GM23338 (cell line): ENCODE measurements around the gene AK9. TPM values are rescaled to one million over a fixed set of nuclear protein-coding genes. Genes with fewer than 3 reads are reported as not detected.

ENCODE experiments used
- ATAC-seq: fragments of 200-7000 bp; cut with Tn5 transposase; 3 replicates; pipeline ENCODE4 v1.9.1; 2020
- DNase-seq: peaks from one replicate; pipeline ENCODE4 v3.0.0-alpha.2; 2015; ENCODE audit warnings: low spot score
- H2AFZ ChIP-seq: fragments of 200-600 bp; sonication (generic); 2 replicates; pipeline ENCODE4 v1.8.0; 2016; ENCODE audit warnings: antibody characterized with exemption, mild to moderate bottlenecking, moderate library complexity
- H3F3A ChIP-seq: fragments of 200-600 bp; sonication (generic); replicated peaks from 2 replicates; pipeline ENCODE4 v1.8.0; 2017; ENCODE audit warnings: antibody characterized with exemption, mixed run types, low read depth
- H3K27ac ChIP-seq: fragments of 200-600 bp; sonication (generic); 2 replicates; pipeline ENCODE4 v1.6.1; 2016; ENCODE audit warnings: low read depth
- H3K27me3 ChIP-seq: fragments of 200-600 bp; sonication (generic); 2 replicates; pipeline ENCODE4 v1.8.0; 2016; ENCODE audit warnings: mild to moderate bottlenecking, mixed run types, moderate library complexity; ENCODE audit not compliant: insufficient read depth
- H3K36me3 ChIP-seq: fragments of 200-600 bp; sonication (generic); 2 replicates; pipeline ENCODE4 v1.8.0; 2016; ENCODE audit warnings: mild to moderate bottlenecking; ENCODE audit not compliant: insufficient read depth
- H3K4me1 ChIP-seq: fragments of 200-600 bp; sonication (generic); 2 replicates; pipeline ENCODE4 v1.8.0; 2016; ENCODE audit warnings: mild to moderate bottlenecking, moderate library complexity; ENCODE audit not compliant: insufficient read depth
- H3K4me2 ChIP-seq: fragments of 200-600 bp; sonication (generic); 2 replicates; pipeline ENCODE4 v1.7.1; 2017; ENCODE audit warnings: mixed run types
- H3K4me3 ChIP-seq: fragments of 200-600 bp; sonication (generic); 2 replicates; pipeline ENCODE4 v1.6.1; 2016; ENCODE audit warnings: mixed run types
- H3K79me2 ChIP-seq: fragments of 200-600 bp; sonication (generic); replicated peaks from 2 replicates; pipeline ENCODE4 v1.8.0; 2017; ENCODE audit warnings: mild to moderate bottlenecking; ENCODE audit not compliant: insufficient read depth
- H3K9me2 ChIP-seq: fragments of 200-600 bp; sonication (generic); 2 replicates; pipeline ENCODE4 v1.8.0; 2017; ENCODE audit not compliant: insufficient read depth
- H4K20me1 ChIP-seq: fragments of 200-600 bp; sonication (generic); replicated peaks from 2 replicates; pipeline ENCODE4 v1.8.0; 2017; ENCODE audit warnings: mild to moderate bottlenecking; ENCODE audit not compliant: insufficient read depth
- H3K27ac Mint-ChIP-seq: 2 replicates; pipeline ENCODE4 v1.8.0; 2020; ENCODE audit warnings: inconsistent platforms, mild to moderate bottlenecking, moderate library complexity, mixed read lengths
- H3K27me3 Mint-ChIP-seq: 3 replicates; pipeline ENCODE4 v1.8.0; 2022; ENCODE audit warnings: low read depth, mild to moderate bottlenecking, moderate library complexity, mixed read lengths, inconsistent platforms; ENCODE audit not compliant: insufficient read depth, poor library complexity
- H3K36me3 Mint-ChIP-seq: 3 replicates; pipeline ENCODE4 v1.8.0; 2021; ENCODE audit warnings: low read depth, mild to moderate bottlenecking, inconsistent platforms, moderate library complexity, mixed read lengths
- H3K4me1 Mint-ChIP-seq: 3 replicates; pipeline ENCODE4 v1.8.0; 2020; ENCODE audit warnings: mild to moderate bottlenecking, inconsistent platforms, mixed read lengths
- H3K4me3 Mint-ChIP-seq: 3 replicates; pipeline ENCODE4 v1.8.0; 2021; ENCODE audit warnings: moderate library complexity, mild to moderate bottlenecking, inconsistent platforms, mixed read lengths
- H3K9me3 Mint-ChIP-seq: 3 replicates; pipeline ENCODE4 v1.8.0; 2020; ENCODE audit warnings: moderate library complexity, mild to moderate bottlenecking, inconsistent platforms, mixed read lengths
- CREB1 ChIP-seq: fragments of 250-450 bp; sonication (Bioruptor Pico); IDR thresholded peaks from 2 replicates; pipeline ENCODE4 v1.5.0; 2020; ENCODE audit warnings: low read depth, mild to moderate bottlenecking, moderate library complexity
- CTCF ChIP-seq, 2 experiments: fragments of 200-600 bp in 1 of 2; sonication (generic) in 1 of 2; conservative IDR thresholded peaks; 2 replicates each; pipeline versions ENCODE4 v1.5.1 to v1.6.1; 2016 to 2017; ENCODE audit warnings: antibody characterized with exemption in 2 of 2, low read depth in 2 of 2, mild to moderate bottlenecking in 2 of 2, moderate library complexity in 1 of 2
- ETS1 ChIP-seq: IDR thresholded peaks from 2 replicates; pipeline ENCODE4 v1.6.1; 2016; ENCODE audit warnings: antibody characterized with exemption
- EZH2 ChIP-seq: fragments of 200-600 bp; sonication (generic); IDR thresholded peaks from one replicate; pipeline ENCODE4 v1.8.0; 2017; ENCODE audit warnings: antibody characterized with exemption, mild to moderate bottlenecking, low read depth; ENCODE audit not compliant: unreplicated experiment
- EZH2phosphoT487 ChIP-seq: fragments of 200-600 bp; sonication (generic); IDR thresholded peaks from one replicate; pipeline ENCODE4 v1.8.1; 2018; ENCODE audit warnings: antibody characterized with exemption; ENCODE audit not compliant: unreplicated experiment
- JUNB ChIP-seq: IDR thresholded peaks from one replicate; pipeline ENCODE4 v1.6.1; 2016; ENCODE audit warnings: antibody characterized with exemption; ENCODE audit not compliant: unreplicated experiment
- NANOG ChIP-seq: IDR thresholded peaks from 2 replicates; pipeline ENCODE4 v1.6.1; 2016; ENCODE audit warnings: antibody characterized with exemption, borderline replicate concordance
- POLR2AphosphoS5 ChIP-seq: IDR thresholded peaks from 2 replicates; pipeline ENCODE4 v1.6.1; 2016; ENCODE audit warnings: antibody characterized with exemption, low read depth
- REST ChIP-seq: IDR thresholded peaks from one replicate; pipeline ENCODE4 v1.6.1; 2018; ENCODE audit warnings: antibody characterized with exemption; ENCODE audit not compliant: unreplicated experiment
- STAT1 ChIP-seq: IDR thresholded peaks from one replicate; pipeline ENCODE4 v1.6.1; 2016; ENCODE audit warnings: antibody characterized with exemption; ENCODE audit not compliant: unreplicated experiment
- ZNF114 ChIP-seq: fragments of 250-450 bp; sonication (Bioruptor Pico); IDR thresholded peaks from 2 replicates; pipeline ENCODE4 v1.5.0; 2020; ENCODE audit warnings: mild to moderate bottlenecking, moderate library complexity
- ZNF462 ChIP-seq: fragments of 250-450 bp; sonication (Bioruptor Pico); IDR thresholded peaks from 2 replicates; pipeline ENCODE4 v1.5.0; 2020; ENCODE audit warnings: mild to moderate bottlenecking, moderate library complexity
- polyA plus RNA-seq: library from polyadenylated mRNA; unstranded; fragments of >200 nt; fragmentation: Nextera tagmentation; extraction: Ambion mirVana; gene quantifications from 2 replicates; pipeline ENCODE4 v1.2.1, GENCODE V29; 2016
- total RNA-seq: library from RNA; depleted of rRNA; stranded (reverse); fragments of >200 nt; shearing (Covaris generic); gene quantifications from 2 replicates; pipeline ENCODE4 v1.2.3, GENCODE V29; 2014

The AK9 gene
- total and polyA plus RNA-seq, 2 experiments from 2014 or later, result 2.0 to 6.4 TPM

GRCh38 chr6:109628158-109629000, 62.6 kb downstream of the AK9 start (continued):
- TF ChIP-seq ZNF462 (CRISPR knock-in tag), result no peak

GRCh38 chr6:109626311-109626710, 64.7 kb downstream of the AK9 start:
- Histone ChIP-seq H3F3A (no peaks in the 10 kb centered on the region), H3K36me3 (no peaks in the 10 kb centered on the region), H3K4me1 (no peaks in the 10 kb centered on the region), H3K27me3 (no peaks in the 10 kb centered on the region), H3K4me3 (no peak overlapping the region), H3K9me2 (0 out of 2 replicates have a peak, but pooled peaks cover 5% of the 10 kb centered on the region), H3K27ac (no peak overlapping the region), H3K4me2 (no peak overlapping the region), H2AFZ (no peak overlapping the region), H4K20me1 (no peaks in the 10 kb centered on the region), H3K79me2 (no peaks in the 10 kb centered on the region)
- Mint-ChIP-seq H3K27me3 (no peaks in the 10 kb centered on the region), H3K4me3 (no peak overlapping the region), H3K9me3 (peaks cover 3% of the 10 kb centered on the region; the same call in 1 of the 3 replicates), H3K36me3 (no peaks in the 10 kb centered on the region), H3K4me1 (no peaks in the 10 kb centered on the region), H3K27ac (no peak overlapping the region)
- no peak for ATAC-seq
- no peak for DNase-seq
- TF ChIP-seq ETS1 (no peak), JUNB (no peak), REST (no peak), EZH2phosphoT487 (no peak), ZNF114 (CRISPR knock-in tag) (no peak), CREB1 (CRISPR knock-in tag) (no peak), NANOG (no peak), EZH2 (no peak), CTCF (conservative IDR thresholded peaks at IDR 0.05; ENCODE audit: low read depth in 2 of 2) (no peak), STAT1 (no peak), POLR2AphosphoS5 (no peak)
